PC-3 (cell line): ENCODE data around the gene VAX1. TPM values are rescaled to one million over a fixed set of nuclear protein-coding genes. Genes with fewer than 3 reads are reported as not detected.

ENCODE experiments used
- microRNA-seq: library from miRNA; unstranded; fragments of <30 nt; microRNA quantifications from one replicate; pipeline ENCODE4 v1.1.0, GENCODE V29; 2020; ENCODE audit not compliant: unreplicated experiment
- total RNA-seq: library from RNA; depleted of rRNA; stranded (reverse); fragments of >200 nt; gene quantifications from 2 replicates; pipeline ENCODE4 v1.2.3, GENCODE V29; 2014; rRNA removed

The VAX1 gene
- total RNA-seq, 1 experiment from 2014 or later, result 0.98 TPM

Small RNA genes within 50 kb of the gene (microRNA-seq; reads per million reads assigned to microRNA genes)
- not detected for gene MIR3663

Other genes with a start within 250 kb of the VAX1 start
- gene SHTN1, start 133.1 kb downstream of the VAX1 start, total RNA-seq, result 9.0 and 13.0 TPM in 2 replicates
- not detected in 2 replicates for gene KCNK18, start 59.2 kb upstream of the VAX1 start, total RNA-seq
- not detected in 2 replicates for gene SLC18A2, start 102.8 kb upstream of the VAX1 start, total RNA-seq
- gene PDZD8, start 237.2 kb upstream of the VAX1 start, total RNA-seq, result 13.6 and 14.7 TPM in 2 replicates